ENCODE results near the gene KCND3.
A peak's percentile ranks its signal among the peaks of the same experiment; 100 is the strongest.

KCND3 gene

GRCh38 chr1:111734426-111734825, 255.0 kb downstream of the KCND3 start:
- DNase-seq (ENCODE audit: low read depth): no peak
- TF ChIP-seq, protein P1, sequence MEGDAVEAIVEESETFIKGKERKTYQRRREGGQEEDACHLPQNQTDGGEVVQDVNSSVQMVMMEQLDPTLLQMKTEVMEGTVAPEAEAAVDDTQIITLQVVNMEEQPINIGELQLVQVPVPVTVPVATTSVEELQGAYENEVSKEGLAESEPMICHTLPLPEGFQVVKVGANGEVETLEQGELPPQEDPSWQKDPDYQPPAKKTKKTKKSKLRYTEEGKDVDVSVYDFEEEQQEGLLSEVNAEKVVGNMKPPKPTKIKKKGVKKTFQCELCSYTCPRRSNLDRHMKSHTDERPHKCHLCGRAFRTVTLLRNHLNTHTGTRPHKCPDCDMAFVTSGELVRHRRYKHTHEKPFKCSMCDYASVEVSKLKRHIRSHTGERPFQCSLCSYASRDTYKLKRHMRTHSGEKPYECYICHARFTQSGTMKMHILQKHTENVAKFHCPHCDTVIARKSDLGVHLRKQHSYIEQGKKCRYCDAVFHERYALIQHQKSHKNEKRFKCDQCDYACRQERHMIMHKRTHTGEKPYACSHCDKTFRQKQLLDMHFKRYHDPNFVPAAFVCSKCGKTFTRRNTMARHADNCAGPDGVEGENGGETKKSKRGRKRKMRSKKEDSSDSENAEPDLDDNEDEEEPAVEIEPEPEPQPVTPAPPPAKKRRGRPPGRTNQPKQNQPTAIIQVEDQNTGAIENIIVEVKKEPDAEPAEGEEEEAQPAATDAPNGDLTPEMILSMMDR (IDR thresholded peaks at IDR 0.05; ENCODE audit: low read length, missing control alignments): no peak
- no peak overlapping the region for H3K4me3 ChIP-seq (replicated peaks; ENCODE audit: low read depth, low read length)

- DNase-seq (ENCODE audit: low read depth): no peak
- TF ChIP-seq, protein P1 (IDR thresholded peaks at IDR 0.05; ENCODE audit: low read length, missing control alignments): no peak
- no peak overlapping the region for H3K4me3 ChIP-seq (replicated peaks; ENCODE audit: low read depth, low read length)
Observed at GRCh38 chr1:111733992-111734341, 255.5 kb downstream of the KCND3 start.

- TF ChIP-seq, protein P1 (IDR thresholded peaks at IDR 0.05; ENCODE audit: low read length, missing control alignments): no peak
- no peak overlapping the region for H3K4me3 ChIP-seq (replicated peaks; ENCODE audit: low read depth, low read length)
- DNase-seq (ENCODE audit: low read depth): peak; percentile 92
Observed at GRCh38 chr1:111733183-111733991, 256.1 kb downstream of the KCND3 start.

GRCh38 chr1:111732718-111733117, 256.8 kb downstream of the KCND3 start:
- H3K4me3 ChIP-seq (replicated peaks; ENCODE audit: low read depth, low read length): no peak overlapping the region
- no peak for DNase-seq (ENCODE audit: low read depth)
- TF ChIP-seq, protein P1 (IDR thresholded peaks at IDR 0.05; ENCODE audit: low read length, missing control alignments): no peak

DNA sequence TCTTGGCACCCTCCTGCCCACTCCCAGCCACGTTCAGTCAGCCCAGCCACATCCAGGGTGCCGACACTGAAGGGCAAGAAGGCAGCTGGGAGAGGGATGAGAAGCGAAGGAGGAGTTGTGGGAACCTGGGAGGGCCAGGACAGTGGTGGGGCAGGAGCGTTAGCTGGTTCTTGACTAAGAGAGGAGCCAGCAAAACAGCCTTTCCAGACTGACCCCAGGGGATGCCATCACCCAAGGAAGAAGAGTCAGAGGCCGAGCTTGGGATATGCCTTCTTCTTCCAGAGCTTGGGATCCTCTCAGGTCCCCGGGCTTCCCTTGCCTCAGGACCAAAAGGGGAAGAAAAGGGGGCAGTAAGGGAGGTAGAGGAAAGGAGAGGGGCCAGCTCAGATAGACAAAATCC, 257.5 kb downstream of the KCND3 start:
- H3K4me3 ChIP-seq (replicated peaks; ENCODE audit: low read depth, low read length): no peak overlapping the region
- DNase-seq (ENCODE audit: low read depth): no peak
- TF ChIP-seq, protein P1 (IDR thresholded peaks at IDR 0.05; ENCODE audit: low read length, missing control alignments): no peak

DNA sequence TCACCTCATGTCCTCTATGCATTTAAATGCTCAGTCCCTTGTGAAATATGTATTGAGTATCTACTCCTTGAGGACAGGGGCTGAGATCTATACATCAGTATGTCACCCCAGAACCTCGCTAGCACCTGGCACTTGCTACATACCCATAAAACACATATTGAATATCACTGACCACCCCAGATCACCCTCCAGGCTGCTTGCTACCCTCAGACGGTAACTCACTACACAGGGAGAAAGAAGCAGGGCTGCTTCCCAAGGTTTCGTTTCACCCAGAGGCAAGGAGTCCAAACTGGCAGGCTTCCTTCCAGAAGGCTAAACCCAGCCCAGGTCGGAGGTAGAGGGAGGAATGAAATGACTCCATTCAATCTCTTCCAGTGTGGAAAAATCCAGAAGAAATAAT, 258.8 kb downstream of the KCND3 start:
- DNase-seq (ENCODE audit: low read depth): no peak
- TF ChIP-seq, protein P1 (IDR thresholded peaks at IDR 0.05; ENCODE audit: low read length, missing control alignments): no peak
- no peak overlapping the region for H3K4me3 ChIP-seq (replicated peaks; ENCODE audit: low read depth, low read length)
